ENCODE measurements around the gene WDR35.

Gene WDR35

DNA sequence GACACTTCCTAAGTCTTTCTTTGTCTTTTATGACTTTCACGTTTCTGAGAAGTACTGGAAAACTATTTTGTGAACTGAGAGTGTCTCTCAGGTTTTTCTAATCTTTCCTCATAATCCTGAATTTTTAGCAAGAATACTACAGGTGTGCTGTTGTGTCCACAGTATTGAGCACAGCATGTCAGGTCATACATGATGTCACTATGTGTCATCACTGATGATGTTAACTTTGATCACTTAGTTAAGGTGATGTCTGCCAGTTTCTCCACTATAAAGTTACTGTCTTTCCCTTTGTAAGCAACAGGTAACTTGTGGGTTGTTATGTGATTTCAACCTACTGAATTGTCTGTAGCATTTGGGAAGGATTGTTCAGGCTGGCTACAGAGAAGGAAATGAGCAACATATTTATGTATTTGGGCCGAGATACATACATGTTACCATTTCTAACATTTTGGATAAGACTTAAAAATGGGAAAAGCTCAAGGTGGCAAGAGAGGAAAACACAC, 11.5 kb upstream of the WDR35 start:
- ChIA-PET POLR2A (no interaction called here), CTCF (interaction anchor here (1.1 to 3.1 kb wide), 3 partner anchors 10 to 13 kb away, joined by 3 to 35 read pairs (median 6); partner anchors contain the start of gene WDR35)
- TF ChIP-seq CTCF (IDR thresholded peaks at IDR 0.05; ENCODE audit: control extremely low read depth, extremely low read depth, low read depth, missing control alignments): no peak
- no peak for DNase-seq (ENCODE audit: extremely low spot score)

- no peak for TF ChIP-seq CTCF (IDR thresholded peaks at IDR 0.05; ENCODE audit: control extremely low read depth, extremely low read depth, low read depth, missing control alignments)
- ChIA-PET POLR2A (interaction anchor here (0.6 kb wide), 1 partner anchor 195 kb away, joined by 3 read pairs; no protein-coding TSS in a partner anchor), CTCF (interaction anchor here (0.9 to 1.4 kb wide), 4 partner anchors 12 to 50 kb away, joined by 3 to 5 read pairs (median 4); no protein-coding TSS in a partner anchor)
- no peak for DNase-seq (ENCODE audit: extremely low spot score)
Observed at GRCh38 chr2:19993731-19994130, 3.8 kb upstream of the WDR35 start.

DNA sequence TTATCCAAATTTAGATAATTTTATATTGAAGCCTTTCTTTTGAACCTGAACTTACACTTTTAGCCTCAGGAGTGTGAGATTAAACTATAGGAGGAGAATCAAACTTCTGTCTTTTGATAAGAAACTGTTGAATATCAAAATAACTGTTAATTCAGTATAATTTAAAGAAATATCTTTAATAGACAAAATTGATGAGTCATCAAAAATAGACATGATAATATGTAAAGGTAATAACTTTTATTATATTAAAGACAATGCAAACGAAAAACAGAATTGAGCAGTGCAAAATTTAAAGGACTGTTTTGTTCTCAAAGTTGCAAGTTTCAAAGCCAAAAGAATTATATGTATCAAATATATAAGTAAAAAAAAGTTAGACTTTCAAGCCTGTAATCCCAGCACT, 2.0 kb upstream of the WDR35 start:
- DNase-seq (ENCODE audit: extremely low spot score): no peak
- POLR2A ChIA-PET: no interaction called here
- CTCF ChIA-PET: interaction anchor here (1.3 kb wide), 1 partner anchor 23 kb away, joined by 4 read pairs; no protein-coding TSS in a partner anchor
- TF ChIP-seq CTCF (IDR thresholded peaks at IDR 0.05; ENCODE audit: control extremely low read depth, extremely low read depth, low read depth, missing control alignments): no peak

DNA sequence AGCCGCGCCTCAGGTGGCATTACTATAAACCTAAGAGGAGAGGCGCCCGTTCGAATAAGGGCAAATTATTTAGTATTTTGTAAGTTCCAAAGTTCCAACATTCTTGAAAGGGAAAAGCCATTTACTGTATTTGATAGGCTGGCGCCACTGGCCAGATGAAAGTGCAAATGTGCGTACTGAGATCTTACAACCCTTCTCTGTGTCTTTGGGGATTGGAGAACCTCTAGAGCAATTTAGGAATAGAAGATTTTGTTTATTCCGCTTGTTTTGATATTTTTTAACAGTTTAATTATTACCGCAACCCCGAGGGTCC, 467 bp upstream of the WDR35 start:
- no peak for TF ChIP-seq CTCF (IDR thresholded peaks at IDR 0.05; ENCODE audit: control extremely low read depth, extremely low read depth, low read depth, missing control alignments)
- ChIA-PET CTCF (interaction anchor here (1.3 to 1.8 kb wide), 4 partner anchors 11 to 25 kb away, joined by 3 to 9 read pairs (median 4); no protein-coding TSS in a partner anchor), POLR2A (no interaction called here)

GRCh38 chr2:19989342-19989666, 601 bp downstream of the WDR35 start:
- no peak for DNase-seq (ENCODE audit: extremely low spot score)
- TF ChIP-seq CTCF (IDR thresholded peaks at IDR 0.05; ENCODE audit: control extremely low read depth, extremely low read depth, low read depth, missing control alignments): no peak
- POLR2A ChIA-PET: no interaction called here
- CTCF ChIA-PET: interaction anchor here (1.3 to 1.8 kb wide), 6 partner anchors 12 to 101 kb away, joined by 3 to 9 read pairs (median 4); no protein-coding TSS in a partner anchor

More for the DNA sequence above, 467 bp upstream of the WDR35 start:
- no peak for DNase-seq (ENCODE audit: extremely low spot score)

DNA sequence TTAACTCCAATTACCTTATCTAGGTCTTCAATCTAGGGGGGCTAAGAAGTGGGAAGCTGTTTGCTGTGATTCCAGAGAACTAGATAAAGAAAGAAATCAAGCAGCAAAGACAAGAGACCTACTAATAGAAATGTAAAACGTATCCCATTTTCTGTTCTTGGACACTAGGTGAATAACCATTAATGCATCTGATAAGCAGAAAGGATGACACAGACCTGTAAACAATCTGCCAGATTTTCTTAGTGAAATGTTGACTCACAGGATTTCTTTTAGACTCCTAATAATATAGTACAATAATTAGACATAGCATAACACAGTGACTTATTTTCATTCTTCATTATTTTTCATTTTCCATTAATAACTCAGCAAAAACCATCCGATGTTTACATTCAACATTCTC, 1.3 kb downstream of the WDR35 start:
- ChIA-PET CTCF (interaction anchor here (0.8 to 1.8 kb wide), 10 partner anchors 11 to 117 kb away, joined by 3 to 10 read pairs (median 4); no protein-coding TSS in a partner anchor), POLR2A (no interaction called here)
- DNase-seq (ENCODE audit: extremely low spot score): no peak
- no peak for TF ChIP-seq CTCF (IDR thresholded peaks at IDR 0.05; ENCODE audit: control extremely low read depth, extremely low read depth, low read depth, missing control alignments)

Data from GM10248 (cell line).